ENCODE measurements around the gene MARCO.

- TF ChIP-seq CTCF (IDR thresholded peaks at IDR 0.05): no peak
- no peak for TF ChIP-seq POLR2A (IDR thresholded peaks at IDR 0.05)
Observed at GRCh38 chr2:118987886-118988285, 45.9 kb downstream of the MARCO start.

All from right lobe of liver (tissue), 4 donors.